Liver (tissue), 9 donors: Measurements from ENCODE around the gene SELENOP. TPM values are rescaled to one million over a fixed set of nuclear protein-coding genes. Genes with fewer than 3 reads are reported as not detected.

Source experiments
- DNase-seq: peaks from one replicate; pipeline ENCODE4 v3.0.0-alpha.2; 2017; ENCODE audit warnings: low spot score
- H3K27ac ChIP-seq, 2 donors: one replicate each; pipeline ENCODE4 v1.7.0; 2013; ENCODE audit warnings: inconsistent platforms in 2 of 2, low read length in 2 of 2, control low read depth in 1 of 2, low read depth in 1 of 2, mild to moderate bottlenecking in 1 of 2
- H3K27me3 ChIP-seq, 4 donors: one replicate each; pipeline versions ENCODE4 v1.6.1 to v1.7.0; 2013; ENCODE audit warnings: low read length in 3 of 4, inconsistent platforms in 1 of 4, mild to moderate bottlenecking in 1 of 4, moderate library complexity in 1 of 4; ENCODE audit not compliant: control insufficient read depth in 4 of 4, insufficient read depth in 4 of 4
- H3K36me3 ChIP-seq, 4 donors: one replicate each; pipeline versions ENCODE4 v1.6.1 to v1.7.0; 2013; ENCODE audit warnings: low read length in 3 of 4, mild to moderate bottlenecking in 3 of 4, low read depth in 1 of 4, moderate library complexity in 1 of 4; ENCODE audit not compliant: control insufficient read depth in 4 of 4, insufficient read depth in 3 of 4
- H3K4me1 ChIP-seq, 4 donors: one replicate each; pipeline versions ENCODE4 v1.6.1 to v1.7.0; 2013; ENCODE audit warnings: low read length in 3 of 4, mild to moderate bottlenecking in 3 of 4, moderate library complexity in 1 of 4; ENCODE audit not compliant: control insufficient read depth in 4 of 4, insufficient read depth in 4 of 4
- H3K4me3 ChIP-seq, 3 donors: one replicate each; pipeline versions ENCODE4 v1.6.1 to v1.7.0; 2013; ENCODE audit warnings: low read length in 3 of 3, control low read depth in 1 of 3, low read depth in 1 of 3, mild to moderate bottlenecking in 1 of 3
- H3K9ac ChIP-seq, 2 donors: one replicate each; pipeline ENCODE4 v1.7.0; 2013; ENCODE audit warnings: low read length in 2 of 2, mild to moderate bottlenecking in 2 of 2, moderate library complexity in 2 of 2, control low read depth in 1 of 2, low read depth in 1 of 2
- H3K9me3 ChIP-seq, 4 donors: one replicate each; pipeline versions ENCODE4 v1.6.1 to v1.7.0; 2013; ENCODE audit warnings: low read length in 3 of 4; ENCODE audit not compliant: control insufficient read depth in 4 of 4
- ATF3 ChIP-seq: IDR thresholded peaks from 2 replicates; pipeline ENCODE4 v1.6.1; 2016; ENCODE audit warnings: antibody characterized with exemption
- EGR1 ChIP-seq, 2 donors: IDR thresholded peaks; 2 replicates each; pipeline ENCODE4 v1.6.1; 2016 to 2018; ENCODE audit warnings: antibody characterized with exemption in 2 of 2, low read depth in 2 of 2
- FOXA1 ChIP-seq: IDR thresholded peaks from 2 replicates; pipeline ENCODE4 v1.6.1; 2016; ENCODE audit warnings: antibody characterized with exemption
- FOXA2 ChIP-seq: IDR thresholded peaks from 2 replicates; pipeline ENCODE4 v1.6.1; 2016; ENCODE audit warnings: antibody characterized with exemption
- GABPA ChIP-seq, 2 donors: IDR thresholded peaks in 1 of 2; conservative IDR thresholded peaks in 1 of 2; 2 replicates each; pipeline ENCODE4 v1.6.1; 2016; ENCODE audit warnings: antibody characterized with exemption in 2 of 2, mild to moderate bottlenecking in 1 of 2, moderate library complexity in 1 of 2
- HNF4A ChIP-seq, 2 donors: conservative IDR thresholded peaks; 2 replicates each; pipeline ENCODE4 v1.6.1; 2016; ENCODE audit warnings: antibody characterized with exemption in 2 of 2, mild to moderate bottlenecking in 2 of 2
- HNF4G ChIP-seq: IDR thresholded peaks from 2 replicates; pipeline ENCODE4 v1.6.1; 2016; ENCODE audit warnings: antibody characterized with exemption
- JUND ChIP-seq, 2 donors: IDR thresholded peaks; 2 replicates each; pipeline ENCODE4 v1.6.1; 2016; ENCODE audit warnings: antibody characterized with exemption in 2 of 2
- NR2F2 ChIP-seq: IDR thresholded peaks from 2 replicates; pipeline ENCODE4 v1.6.1; 2016; ENCODE audit warnings: antibody characterized with exemption
- RAD21 ChIP-seq, 2 donors: IDR thresholded peaks; 2 replicates each; pipeline ENCODE4 v1.6.1; 2016; ENCODE audit warnings: antibody characterized with exemption in 2 of 2, mild to moderate bottlenecking in 2 of 2
- SP1 ChIP-seq: IDR thresholded peaks from 2 replicates; pipeline ENCODE4 v1.6.1; 2018; ENCODE audit warnings: antibody characterized with exemption, mild to moderate bottlenecking
- TAF1 ChIP-seq: conservative IDR thresholded peaks from 2 replicates; pipeline ENCODE4 v1.6.1; 2016; ENCODE audit warnings: antibody characterized with exemption, mild to moderate bottlenecking
- YY1 ChIP-seq: IDR thresholded peaks from 2 replicates; pipeline ENCODE4 v1.6.1; 2016; ENCODE audit warnings: antibody characterized with exemption, mild to moderate bottlenecking
- ZBTB33 ChIP-seq: IDR thresholded peaks from 2 replicates; pipeline ENCODE4 v1.6.1; 2016; ENCODE audit warnings: antibody characterized with exemption
- WGBS: extraction: QIAGEN DNeasy Blood & Tissue Kit; methylation state at CpG from one replicate; pipeline ENCODE4 v1.1.7; 2013; 5-methylcytosine and 5-hydroxymethylcytosine counted together
- polyA plus RNA-seq, 2 donors: library from polyadenylated mRNA; stranded (reverse) in 1 of 2; unstranded in 1 of 2; fragments of 200-250 nt in 1 of 2; fragments of >200 nt in 1 of 2; fragmentation: Nextera tagmentation in 1 of 2; extraction: Ambion mirVana in 1 of 2; gene quantifications; one replicate each; pipeline versions ENCODE4 v1.2.1 to v1.2.3, GENCODE V29; 2013 to 2015
- total RNA-seq, 2 donors: library from RNA; depleted of rRNA; stranded (reverse); fragments of >200 nt; gene quantifications; one replicate each; pipeline ENCODE4 v1.2.3, GENCODE V29; 2014
- TF ChIP-seq, protein P1 (sequence below): IDR thresholded peaks from 2 replicates; pipeline ENCODE4 v1.6.1; 2016; ENCODE audit warnings: antibody characterized with exemption, mild to moderate bottlenecking
- TF ChIP-seq, protein P2 (sequence below): IDR thresholded peaks from 2 replicates; pipeline ENCODE4 v1.6.1; 2016; ENCODE audit warnings: antibody characterized with exemption
- donor health status: healthy.
- donor health status: healthy.
- donor health status: healthy.
- donor health status: healthy.
- donor health status: healthy.

SELENOP gene
- total and polyA plus RNA-seq, 4 donors, result 880 to 1,788 (median 1,360) TPM

- no peaks in the 10 kb centered on the region for H3K4me1 ChIP-seq
- no peak for DNase-seq
- H3K9ac ChIP-seq, result no peak overlapping the region
- no peak for TF ChIP-seq EGR1 (IDR thresholded peaks at IDR 0.05; ENCODE audit: low read depth in 2 of 2)
- TF ChIP-seq SP1, result no peak
- TF ChIP-seq JUND (IDR thresholded peaks at IDR 0.05), result no peak
- no peak for TF ChIP-seq HNF4A (conservative IDR thresholded peaks at IDR 0.05)
- no peak for TF ChIP-seq TAF1
- TF ChIP-seq HNF4G, result no peak
- TF ChIP-seq RAD21 (IDR thresholded peaks at IDR 0.05), result no peak
- no peak overlapping the region for H3K4me3 ChIP-seq
- H3K27ac ChIP-seq, result no peak overlapping the region
- no peaks in the 10 kb centered on the region for H3K27me3 ChIP-seq
- 91% methylated on average over 1 of the region's 1 CpG for WGBS
- peaks cover 0 to 6% (median 0%) of the 10 kb centered on the region in 4 donors for H3K9me3 ChIP-seq
- no peaks in the 10 kb centered on the region for H3K36me3 ChIP-seq
These were observed 30.1 kb downstream of the SELENOP start for GRCh38 chr5:42781584-42781983.

GRCh38 chr5:42779083-42779482, 32.6 kb downstream of the SELENOP start:
- H3K4me1 ChIP-seq, result no peaks in the 10 kb centered on the region
- H3K27ac ChIP-seq, result no peak overlapping the region
- H3K9me3 ChIP-seq, result no peaks in the 10 kb centered on the region
- H3K27me3 ChIP-seq, result no peaks in the 10 kb centered on the region
- H3K9ac ChIP-seq, result no peak overlapping the region
- WGBS, result 78% methylated on average over 1 of the region's 1 CpG
- no peak for DNase-seq
- H3K4me3 ChIP-seq, result no peak overlapping the region
- TF ChIP-seq TAF1 (no peak), JUND (IDR thresholded peaks at IDR 0.05) (no peak)
- TF ChIP-seq, protein P1, sequence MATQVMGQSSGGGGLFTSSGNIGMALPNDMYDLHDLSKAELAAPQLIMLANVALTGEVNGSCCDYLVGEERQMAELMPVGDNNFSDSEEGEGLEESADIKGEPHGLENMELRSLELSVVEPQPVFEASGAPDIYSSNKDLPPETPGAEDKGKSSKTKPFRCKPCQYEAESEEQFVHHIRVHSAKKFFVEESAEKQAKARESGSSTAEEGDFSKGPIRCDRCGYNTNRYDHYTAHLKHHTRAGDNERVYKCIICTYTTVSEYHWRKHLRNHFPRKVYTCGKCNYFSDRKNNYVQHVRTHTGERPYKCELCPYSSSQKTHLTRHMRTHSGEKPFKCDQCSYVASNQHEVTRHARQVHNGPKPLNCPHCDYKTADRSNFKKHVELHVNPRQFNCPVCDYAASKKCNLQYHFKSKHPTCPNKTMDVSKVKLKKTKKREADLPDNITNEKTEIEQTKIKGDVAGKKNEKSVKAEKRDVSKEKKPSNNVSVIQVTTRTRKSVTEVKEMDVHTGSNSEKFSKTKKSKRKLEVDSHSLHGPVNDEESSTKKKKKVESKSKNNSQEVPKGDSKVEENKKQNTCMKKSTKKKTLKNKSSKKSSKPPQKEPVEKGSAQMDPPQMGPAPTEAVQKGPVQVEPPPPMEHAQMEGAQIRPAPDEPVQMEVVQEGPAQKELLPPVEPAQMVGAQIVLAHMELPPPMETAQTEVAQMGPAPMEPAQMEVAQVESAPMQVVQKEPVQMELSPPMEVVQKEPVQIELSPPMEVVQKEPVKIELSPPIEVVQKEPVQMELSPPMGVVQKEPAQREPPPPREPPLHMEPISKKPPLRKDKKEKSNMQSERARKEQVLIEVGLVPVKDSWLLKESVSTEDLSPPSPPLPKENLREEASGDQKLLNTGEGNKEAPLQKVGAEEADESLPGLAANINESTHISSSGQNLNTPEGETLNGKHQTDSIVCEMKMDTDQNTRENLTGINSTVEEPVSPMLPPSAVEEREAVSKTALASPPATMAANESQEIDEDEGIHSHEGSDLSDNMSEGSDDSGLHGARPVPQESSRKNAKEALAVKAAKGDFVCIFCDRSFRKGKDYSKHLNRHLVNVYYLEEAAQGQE, result no peak
- no peaks in the 10 kb centered on the region for H3K36me3 ChIP-seq

DNA sequence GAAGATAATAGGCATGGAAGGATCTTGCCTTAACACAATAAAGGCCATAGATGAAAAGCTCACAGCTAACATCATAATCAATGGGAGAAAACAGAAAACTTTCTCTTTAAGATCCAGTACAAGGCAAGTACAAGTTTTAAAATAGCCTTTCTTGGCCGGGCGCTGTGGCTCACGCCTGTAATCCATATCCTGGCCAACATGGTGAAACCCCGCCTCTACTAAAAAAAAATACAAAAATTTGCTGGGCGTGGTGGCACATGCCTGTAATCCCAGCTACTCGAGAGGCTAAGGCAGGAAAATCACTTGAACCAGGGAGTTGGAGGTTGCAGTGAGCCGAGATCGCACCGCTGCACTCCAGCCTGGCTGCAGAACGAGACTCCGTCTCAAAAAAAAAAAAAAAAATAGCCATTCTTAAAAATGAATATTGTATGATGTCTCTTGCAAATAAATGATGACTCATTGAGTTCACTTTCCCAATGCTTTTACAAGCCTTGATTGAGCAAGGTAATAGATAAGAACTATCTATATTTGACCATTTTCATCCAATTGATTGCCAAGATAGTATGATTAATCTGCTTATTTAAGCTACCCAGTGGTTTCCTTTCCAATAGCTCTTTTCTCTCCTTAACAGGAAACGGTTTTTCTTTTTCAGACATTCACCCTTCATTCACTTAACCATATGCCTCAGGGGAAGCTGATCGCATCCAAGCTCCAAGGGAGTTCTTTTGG, 39.3 kb downstream of the SELENOP start:
- Histone ChIP-seq H3K9ac (no peak overlapping the region), H3K27me3 (no peaks in the 10 kb centered on the region), H3K4me1 (peaks cover 0 to 11% (median 7%) of the 10 kb centered on the region in 4 donors), H3K27ac (no peak overlapping the region), H3K36me3 (no peaks in the 10 kb centered on the region), H3K9me3 (no peaks in the 10 kb centered on the region), H3K4me3 (no peak overlapping the region)
- DNase-seq, result no peak
- no peak for TF ChIP-seq JUND (IDR thresholded peaks at IDR 0.05)
- TF ChIP-seq FOXA1, result no peak
- TF ChIP-seq HNF4A (conservative IDR thresholded peaks at IDR 0.05), result no peak
- TF ChIP-seq ATF3, result no peak
- TF ChIP-seq NR2F2, result no peak
- TF ChIP-seq ZBTB33, result no peak
- TF ChIP-seq, protein P1, result no peak
- TF ChIP-seq YY1, result no peak
- no peak for TF ChIP-seq GABPA (IDR thresholded peaks at IDR 0.05 in 1 of 2, conservative IDR thresholded peaks at IDR 0.05 in 1 of 2)
- TF ChIP-seq, protein P2, sequence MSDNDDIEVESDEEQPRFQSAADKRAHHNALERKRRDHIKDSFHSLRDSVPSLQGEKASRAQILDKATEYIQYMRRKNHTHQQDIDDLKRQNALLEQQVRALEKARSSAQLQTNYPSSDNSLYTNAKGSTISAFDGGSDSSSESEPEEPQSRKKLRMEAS, result no peak
- no peak for TF ChIP-seq FOXA2
- WGBS, result 85% methylated on average over 13 of the region's 13 CpGs
